Left lobe of liver (tissue), 2 donors: ENCODE measurements around the gene AGFG1. TPM values are rescaled to one million over a fixed set of nuclear protein-coding genes. Genes with fewer than 3 reads are reported as not detected.

Experiments used
- ATAC-seq: fragments of 200-7000 bp; cut with Tn5 transposase; one replicate; pipeline ENCODE4 v1.9.1; 2020; ENCODE audit warnings: mild to moderate bottlenecking, moderate library complexity
- DNase-seq: peaks from one replicate; pipeline ENCODE4 v3.0.0-alpha.2; 2020; ENCODE audit warnings: low spot score
- total RNA-seq: library from RNA; stranded (reverse); gene quantifications from one replicate; pipeline ENCODE4 v1.2.1, GENCODE V29; 2021
- donor health status: DM: no; HTN: no; CAD: no; lungs with moderate emphysema.
- donor health status: DM: no; HTN: yes; CAD: no.

The AGFG1 gene
- 21.9 TPM for total RNA-seq

- DNase-seq (peak; percentile 90), ATAC-seq (peak; percentile 97)
These were observed at the start of gene AGFG1 for GRCh38 chr2:227471924-227472264. Gene AGFG1, plus strand, starts transcription at chr2:227472156. Its CDS starts 266 bp downstream, at chr2:227472422.

GRCh38 chr2:227423656-227424499 is 48.1 kb upstream of the AGFG1 start:
- ATAC-seq: no peak
- no peak for DNase-seq

GRCh38 chr2:227428731-227429285 is 43.1 kb upstream of the AGFG1 start:
- DNase-seq (no peak), ATAC-seq (no peak)

GRCh38 chr2:227430639-227431038 is 41.3 kb upstream of the AGFG1 start:
- DNase-seq (no peak), ATAC-seq (peak; percentile 96)

GRCh38 chr2:227433171-227433570 is 38.8 kb upstream of the AGFG1 start:
- DNase-seq: no peak
- no peak for ATAC-seq

GRCh38 chr2:227436436-227437174 is 35.4 kb upstream of the AGFG1 start:
- DNase-seq (no peak), ATAC-seq (no peak)

GRCh38 chr2:227439214-227439613 is 32.7 kb upstream of the AGFG1 start:
- DNase-seq: no peak
- ATAC-seq: no peak

- ATAC-seq: no peak
- no peak for DNase-seq
These were observed 29.3 kb upstream of the AGFG1 start for GRCh38 chr2:227442639-227443038.

GRCh38 chr2:227443889-227444568 is 27.9 kb upstream of the AGFG1 start:
- DNase-seq (no peak), ATAC-seq (no peak)

GRCh38 chr2:227447606-227448005 is 24.4 kb upstream of the AGFG1 start:
- no peak for ATAC-seq

GRCh38 chr2:227450311-227450841 is 21.6 kb upstream of the AGFG1 start:
- DNase-seq (no peak), ATAC-seq (peak; percentile 50)

More at GRCh38 chr2:227447606-227448005, 24.4 kb upstream of the AGFG1 start:
- no peak for DNase-seq

GRCh38 chr2:227450926-227451654 is 20.9 kb upstream of the AGFG1 start:
- DNase-seq (peak; percentile 59), ATAC-seq (peak; percentile 88)

- ATAC-seq: no peak
- no peak for DNase-seq
These were observed 20.3 kb upstream of the AGFG1 start for GRCh38 chr2:227451655-227451992.

- ATAC-seq: no peak
- DNase-seq: no peak
These were observed 18.1 kb upstream of the AGFG1 start for GRCh38 chr2:227453810-227454209.

- DNase-seq (no peak), ATAC-seq (no peak)
These were observed 17.6 kb upstream of the AGFG1 start for GRCh38 chr2:227454323-227454860.

GRCh38 chr2:227455200-227455599 is 16.8 kb upstream of the AGFG1 start:
- ATAC-seq: no peak

GRCh38 chr2:227456102-227456501 is 15.9 kb upstream of the AGFG1 start:
- DNase-seq: no peak
- ATAC-seq: no peak

More at GRCh38 chr2:227455200-227455599, 16.8 kb upstream of the AGFG1 start:
- DNase-seq: no peak

GRCh38 chr2:227456772-227457171 is 15.2 kb upstream of the AGFG1 start:
- DNase-seq (no peak), ATAC-seq (no peak)

GRCh38 chr2:227460070-227460485 is 11.9 kb upstream of the AGFG1 start:
- ATAC-seq (no peak), DNase-seq (no peak)

- no peak for ATAC-seq
- DNase-seq: no peak
These were observed 11.1 kb upstream of the AGFG1 start for GRCh38 chr2:227460833-227461232.
